DND-41 (cell line): ENCODE results near the gene HOXA9.

Experiments
- ATAC-seq: fragments of 200-7000 bp; cut with Tn5 transposase; 3 replicates; pipeline ENCODE4 v1.9.1; 2021; ENCODE audit warnings: low read depth; ENCODE audit not compliant: insufficient read depth
- DNase-seq: peaks from one replicate; pipeline ENCODE4 v3.0.0-alpha.2; 2020
- H2AFZ ChIP-seq: 2 replicates; pipeline ENCODE4 v1.6.0; 2012; ENCODE audit warnings: low read depth, low read length
- H3K27ac ChIP-seq: 2 replicates; pipeline ENCODE4 v1.5.1; 2012; ENCODE audit warnings: low read length, inconsistent platforms
- H3K27me3 ChIP-seq: fragments of 200-600 bp; sonication (generic); 2 replicates; pipeline ENCODE4 v1.6.0; 2012; ENCODE audit warnings: low read length, mild to moderate bottlenecking, inconsistent platforms; ENCODE audit not compliant: insufficient read depth, poor library complexity
- H3K36me3 ChIP-seq: 2 replicates; pipeline ENCODE4 v1.5.1; 2012; ENCODE audit warnings: low read length, inconsistent platforms; ENCODE audit not compliant: insufficient read depth
- H3K4me1 ChIP-seq: 2 replicates; pipeline ENCODE4 v1.5.1; 2012; ENCODE audit warnings: mild to moderate bottlenecking, low read length; ENCODE audit not compliant: insufficient read depth
- H3K4me2 ChIP-seq: 2 replicates; pipeline ENCODE4 v1.6.0; 2012; ENCODE audit warnings: mild to moderate bottlenecking, moderate library complexity, low read length, inconsistent platforms; ENCODE audit not compliant: insufficient read depth
- H3K4me3 ChIP-seq, 2 experiments: fragments of 200-600 bp in 1 of 2; shearing (Covaris generic) in 1 of 2; 2 replicates each; pipeline ENCODE4 v1.5.1; 2012 to 2016; ENCODE audit warnings: inconsistent platforms in 2 of 2, low read length in 2 of 2, mild to moderate bottlenecking in 2 of 2, low read depth in 1 of 2, moderate library complexity in 1 of 2
- H3K79me2 ChIP-seq: 2 replicates; pipeline ENCODE4 v1.6.0; 2012; ENCODE audit warnings: low read length, inconsistent platforms; ENCODE audit not compliant: insufficient read depth
- H3K9ac ChIP-seq: 2 replicates; pipeline ENCODE4 v1.6.0; 2012; ENCODE audit warnings: low read depth, mild to moderate bottlenecking, inconsistent platforms, low read length, moderate library complexity
- H3K9me3 ChIP-seq: 2 replicates; pipeline ENCODE4 v1.5.1; 2012; ENCODE audit warnings: low read length, moderate library complexity, mild to moderate bottlenecking, inconsistent platforms; ENCODE audit not compliant: insufficient read depth, severe bottlenecking
- H4K20me1 ChIP-seq: 2 replicates; pipeline ENCODE4 v1.6.0; 2012; ENCODE audit warnings: low read length; ENCODE audit not compliant: insufficient read depth
- EZH2 ChIP-seq: IDR thresholded peaks from 3 replicates; pipeline ENCODE4 v1.6.1; 2012; ENCODE audit warnings: borderline replicate concordance, low read depth, mild to moderate bottlenecking, moderate library complexity, low read length, inconsistent platforms; ENCODE audit not compliant: severe bottlenecking
- TF ChIP-seq, protein P1 (sequence below): IDR thresholded peaks from 2 replicates; pipeline ENCODE4 v1.5.1; 2012; ENCODE audit warnings: borderline replicate concordance, low read length, moderate library complexity, mild to moderate bottlenecking; ENCODE audit not compliant: poor library complexity, severe bottlenecking; ENCODE audit errors: extremely low read depth

The HOXA9 gene

DNA sequence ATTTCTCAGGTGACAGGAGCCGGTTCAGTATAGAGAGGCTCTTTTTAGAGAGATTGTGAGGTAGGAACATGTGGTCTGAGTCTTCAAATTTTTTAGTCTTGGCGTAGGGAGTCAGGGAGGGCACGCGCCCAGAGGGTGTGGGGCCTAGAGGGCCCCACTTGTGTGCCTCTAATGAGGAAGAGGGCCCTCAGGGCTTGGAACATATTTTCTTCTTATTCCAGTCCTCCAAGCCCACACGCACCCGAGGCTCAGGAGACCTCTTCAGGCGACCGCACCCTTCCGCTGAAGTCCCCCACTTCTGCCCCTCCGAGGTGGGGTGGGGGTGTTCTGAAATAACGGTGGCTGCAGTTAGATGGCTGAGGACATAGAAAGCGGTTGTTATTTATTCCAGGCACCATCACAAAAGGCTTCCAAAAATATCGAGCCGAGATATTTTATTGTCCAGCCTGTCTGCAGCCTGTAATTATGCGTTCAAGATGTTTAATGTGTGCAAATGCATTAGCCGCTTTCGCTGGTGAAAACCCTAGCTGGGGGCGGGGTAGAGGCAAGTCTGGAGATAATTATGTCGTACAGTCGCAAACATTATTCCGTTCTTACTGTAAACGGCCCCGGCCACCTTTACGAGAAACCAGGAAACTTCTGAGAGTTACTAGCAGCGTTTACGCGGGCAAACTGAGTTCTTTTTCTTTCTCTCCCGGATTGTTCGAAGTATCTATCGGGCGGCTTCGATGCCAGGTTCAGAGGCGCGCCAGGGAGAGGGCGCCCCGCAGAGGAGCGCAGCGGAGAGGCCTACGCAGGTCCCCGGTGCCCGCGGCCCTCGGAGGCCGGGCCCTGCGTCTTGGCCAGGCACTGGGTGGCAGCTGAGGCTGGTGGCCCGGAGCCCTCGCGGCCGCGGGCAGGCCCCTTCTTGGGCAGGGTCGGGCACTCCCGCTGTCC is 47.4 kb upstream of the HOXA9 start:
- Histone ChIP-seq H3K9me3 (no peaks in the 10 kb centered on the region), H3K4me1 (no peaks in the 10 kb centered on the region), H3K36me3 (no peaks in the 10 kb centered on the region), H3K4me3 (no peak overlapping the region), H3K27me3 (peaks cover 2% of the 10 kb centered on the region), H3K79me2 (no peaks in the 10 kb centered on the region), H2AFZ (no peak overlapping the region), H3K9ac (no peak overlapping the region), H3K27ac (no peak overlapping the region), H4K20me1 (no peaks in the 10 kb centered on the region), H3K4me2 (no peak overlapping the region)
- ATAC-seq: no peak
- no peak for TF ChIP-seq EZH2
- TF ChIP-seq, protein P1, sequence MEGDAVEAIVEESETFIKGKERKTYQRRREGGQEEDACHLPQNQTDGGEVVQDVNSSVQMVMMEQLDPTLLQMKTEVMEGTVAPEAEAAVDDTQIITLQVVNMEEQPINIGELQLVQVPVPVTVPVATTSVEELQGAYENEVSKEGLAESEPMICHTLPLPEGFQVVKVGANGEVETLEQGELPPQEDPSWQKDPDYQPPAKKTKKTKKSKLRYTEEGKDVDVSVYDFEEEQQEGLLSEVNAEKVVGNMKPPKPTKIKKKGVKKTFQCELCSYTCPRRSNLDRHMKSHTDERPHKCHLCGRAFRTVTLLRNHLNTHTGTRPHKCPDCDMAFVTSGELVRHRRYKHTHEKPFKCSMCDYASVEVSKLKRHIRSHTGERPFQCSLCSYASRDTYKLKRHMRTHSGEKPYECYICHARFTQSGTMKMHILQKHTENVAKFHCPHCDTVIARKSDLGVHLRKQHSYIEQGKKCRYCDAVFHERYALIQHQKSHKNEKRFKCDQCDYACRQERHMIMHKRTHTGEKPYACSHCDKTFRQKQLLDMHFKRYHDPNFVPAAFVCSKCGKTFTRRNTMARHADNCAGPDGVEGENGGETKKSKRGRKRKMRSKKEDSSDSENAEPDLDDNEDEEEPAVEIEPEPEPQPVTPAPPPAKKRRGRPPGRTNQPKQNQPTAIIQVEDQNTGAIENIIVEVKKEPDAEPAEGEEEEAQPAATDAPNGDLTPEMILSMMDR: no peak
- no peak for DNase-seq

DNA sequence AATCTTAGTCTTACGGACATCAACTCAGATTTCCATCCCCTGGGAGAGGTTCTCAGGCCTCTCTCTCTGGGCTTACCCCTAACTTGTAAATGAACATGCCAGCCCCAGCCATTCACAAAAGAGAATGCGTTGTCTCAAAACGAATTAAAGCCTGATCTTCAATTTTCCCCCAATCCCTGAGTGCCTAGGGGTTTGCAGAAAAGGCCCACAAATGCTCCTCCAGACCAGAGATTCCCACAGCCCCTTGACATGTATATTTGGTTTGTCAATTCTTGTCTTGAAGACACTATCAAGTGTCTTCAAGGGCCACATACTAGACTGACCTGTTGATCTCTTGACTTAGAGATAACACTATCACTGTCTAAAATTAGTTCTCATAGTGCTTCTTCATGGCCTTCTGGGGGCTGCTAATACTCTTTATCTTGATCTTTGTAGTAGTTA is 46.4 kb upstream of the HOXA9 start:
- H2AFZ ChIP-seq: no peak overlapping the region
- ATAC-seq (no peak), DNase-seq (no peak)
- H4K20me1 ChIP-seq: no peaks in the 10 kb centered on the region
- H3K4me1 ChIP-seq: no peaks in the 10 kb centered on the region
- no peaks in the 10 kb centered on the region for H3K9me3 ChIP-seq
- H3K4me2 ChIP-seq: no peak overlapping the region
- no peak overlapping the region for H3K4me3 ChIP-seq
- no peaks in the 10 kb centered on the region for H3K36me3 ChIP-seq
- H3K79me2 ChIP-seq: no peaks in the 10 kb centered on the region
- TF ChIP-seq EZH2: no peak
- TF ChIP-seq, protein P1: no peak
- peaks cover 2% of the 10 kb centered on the region for H3K27me3 ChIP-seq
- H3K27ac ChIP-seq: no peak overlapping the region
- H3K9ac ChIP-seq: no peak overlapping the region

DNA sequence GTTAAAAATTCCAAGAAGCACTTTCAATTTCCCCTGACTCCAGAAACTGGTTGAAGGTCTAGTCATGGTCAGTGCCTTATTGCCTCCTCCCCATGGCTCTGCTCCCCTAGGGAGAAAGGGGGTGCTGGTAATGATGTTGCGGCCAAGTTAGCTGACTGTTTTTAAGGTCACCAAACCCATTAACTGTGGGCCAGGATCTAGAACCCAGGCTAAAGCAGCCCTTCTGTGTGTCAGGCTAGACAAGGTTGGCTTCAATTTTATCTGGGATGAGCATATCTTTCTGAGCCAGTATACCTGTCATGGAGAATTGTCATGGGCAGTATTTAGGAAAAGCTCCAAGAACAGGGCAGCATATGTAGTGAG is 45.7 kb upstream of the HOXA9 start:
- H3K27me3 ChIP-seq: peaks cover 4% of the 10 kb centered on the region

More for the DNA sequence above, 45.7 kb upstream of the HOXA9 start:
- Histone ChIP-seq H3K36me3 (no peaks in the 10 kb centered on the region), H2AFZ (no peak overlapping the region), H3K4me1 (no peaks in the 10 kb centered on the region), H3K27ac (no peak overlapping the region), H3K4me3 (no peak overlapping the region), H4K20me1 (no peaks in the 10 kb centered on the region), H3K79me2 (no peaks in the 10 kb centered on the region), H3K4me2 (no peak overlapping the region), H3K9ac (no peak overlapping the region), H3K9me3 (no peaks in the 10 kb centered on the region)
- TF ChIP-seq, protein P1: no peak
- TF ChIP-seq EZH2: no peak
- ATAC-seq (no peak), DNase-seq (no peak)
